D721Med (cell line): ENCODE measurements around the gene UBE2I.
A peak's percentile ranks its signal among the peaks of the same experiment; 100 is the strongest.

Source experiments
- DNase-seq: peaks from one replicate; pipeline ENCODE4 v3.0.0; 2011; ENCODE audit warnings: low spot score; ENCODE audit not compliant: insufficient read length
- FAIRE-seq: peaks from 2 replicates; lab custom pipeline; 2011; peaks lifted over from hg19 to GRCh38; lab: Jason Lieb, UNC
- CTCF ChIP-seq: IDR thresholded peaks from 2 replicates; pipeline ENCODE4 v1.5.1; 2012; ENCODE audit warnings: mild to moderate bottlenecking, control low read depth; ENCODE audit not compliant: insufficient read depth; ENCODE audit errors: missing control alignments

The UBE2I gene

DNA sequence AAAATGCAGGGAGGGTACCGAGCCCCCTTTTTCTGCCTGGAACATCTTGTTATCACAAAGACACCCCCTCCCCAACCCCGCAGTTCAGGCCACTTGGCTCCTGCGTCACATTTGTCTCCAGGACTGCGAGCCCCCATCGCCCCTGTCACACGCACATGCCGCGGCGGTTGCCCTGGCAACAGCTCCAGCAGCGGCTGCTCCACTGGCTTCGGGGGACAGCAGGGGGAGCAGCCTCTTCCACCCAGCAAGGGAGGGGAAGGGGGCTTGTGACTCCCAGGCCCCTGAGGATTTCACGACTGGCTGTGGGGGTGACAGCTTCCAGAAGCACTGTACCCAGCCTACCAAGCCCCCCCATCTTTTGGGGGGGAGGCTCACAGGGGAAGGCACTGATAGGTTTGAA, 26.6 kb downstream of the UBE2I start:
- TF ChIP-seq CTCF = no peak
- FAIRE-seq (no peak), DNase-seq (no peak)

GRCh38 chr16:1336619-1337018, 27.2 kb downstream of the UBE2I start:
- FAIRE-seq (no peak), DNase-seq (no peak)
- TF ChIP-seq CTCF = no peak

GRCh38 chr16:1337486-1337885, 28.1 kb downstream of the UBE2I start:
- DNase-seq = no peak
- TF ChIP-seq CTCF = no peak
- no peak for FAIRE-seq

DNA sequence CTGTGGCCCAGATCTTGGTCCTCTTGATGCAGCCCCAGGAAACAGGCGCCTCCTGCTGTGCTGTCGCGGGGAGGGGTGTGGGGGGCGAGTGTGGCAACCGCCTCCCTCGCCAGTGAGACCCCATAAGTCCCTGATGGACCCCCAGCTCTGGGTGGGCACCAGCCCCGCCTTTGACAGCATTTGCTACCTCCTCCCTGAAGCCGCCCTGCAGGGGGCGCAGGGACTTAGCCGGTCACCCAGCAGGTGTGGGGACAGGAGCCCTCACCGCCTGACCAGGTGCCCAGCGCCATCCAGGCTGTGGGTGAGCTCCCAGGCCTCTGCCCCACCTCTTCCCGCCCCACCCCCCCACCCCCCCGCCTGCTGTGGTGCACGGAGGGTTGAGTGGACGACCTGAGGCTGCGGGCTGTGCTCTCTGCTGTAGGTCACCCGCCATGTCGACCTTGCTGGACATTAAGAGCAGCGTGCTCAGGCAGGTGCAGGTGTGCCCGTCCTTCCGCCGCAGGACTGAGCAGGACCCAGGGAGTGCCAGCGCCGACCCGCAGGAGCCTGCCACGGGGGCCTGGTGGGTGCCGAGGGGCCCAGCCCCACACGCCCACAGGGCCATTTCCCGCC, 28.8 kb downstream of the UBE2I start:
- peak; percentile 37 for TF ChIP-seq CTCF
- DNase-seq = peak; percentile 67
- no peak for FAIRE-seq

- FAIRE-seq (no peak), DNase-seq (no peak)
- TF ChIP-seq CTCF = no peak
Observed at GRCh38 chr16:1338855-1339675, 29.6 kb downstream of the UBE2I start.

- DNase-seq (no peak), FAIRE-seq (no peak)
- TF ChIP-seq CTCF = no peak
Observed at GRCh38 chr16:1340730-1341494, 31.5 kb downstream of the UBE2I start.
